Fibroblast of the aortic adventitia (primary cell): ENCODE measurements around the gene TSC22D2. TPM values are rescaled to one million over a fixed set of nuclear protein-coding genes. Genes with fewer than 3 reads are reported as not detected.
A peak's percentile ranks its signal among the peaks of the same experiment; 100 is the strongest.

ENCODE experiments used
- DNase-seq: peaks from one replicate; pipeline ENCODE4 v3.0.0-alpha.2; 2010; ENCODE audit warnings: low read depth
- H3K4me3 ChIP-seq: 2 replicates; pipeline ENCODE4 v1.5.1; 2011; ENCODE audit warnings: low read depth, mild to moderate bottlenecking, control low read depth, low read length, moderate library complexity
- total RNA-seq: library from RNA; depleted of rRNA; stranded (reverse); fragments of >200 nt; gene quantifications from 2 replicates; pipeline ENCODE4 v1.2.3, GENCODE V29; 2012; ENCODE audit warnings: low replicate concordance
- TF ChIP-seq, protein P1 (sequence below): IDR thresholded peaks from 2 replicates; pipeline ENCODE4 v1.5.1; 2011; ENCODE audit warnings: mild to moderate bottlenecking, low read length, control low read depth, inconsistent platforms; ENCODE audit not compliant: insufficient read depth

Gene TSC22D2
- total RNA-seq, 1 donor = 15.4 TPM

DNA sequence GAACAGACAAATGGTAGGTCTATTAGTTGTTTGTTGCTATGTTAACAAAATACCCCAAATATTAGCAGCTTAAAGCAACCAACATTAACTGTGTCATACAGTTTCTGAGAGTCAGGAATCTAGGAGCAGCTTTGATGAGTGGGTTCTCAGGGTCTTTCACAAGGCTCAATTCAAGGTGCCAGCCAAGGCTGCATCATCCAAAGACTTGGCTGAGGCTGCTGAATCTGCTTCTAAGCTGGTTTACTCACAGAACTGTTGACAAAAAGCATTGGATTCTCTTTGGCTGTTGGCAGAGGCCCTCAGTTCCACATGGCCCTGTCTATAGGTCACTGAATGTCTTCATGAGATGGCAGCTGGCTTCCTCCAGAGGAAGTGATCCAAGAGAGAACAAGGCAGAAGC, 40.3 kb upstream of the TSC22D2 start:
- DNase-seq = peak; percentile 28
- TF ChIP-seq, protein P1, sequence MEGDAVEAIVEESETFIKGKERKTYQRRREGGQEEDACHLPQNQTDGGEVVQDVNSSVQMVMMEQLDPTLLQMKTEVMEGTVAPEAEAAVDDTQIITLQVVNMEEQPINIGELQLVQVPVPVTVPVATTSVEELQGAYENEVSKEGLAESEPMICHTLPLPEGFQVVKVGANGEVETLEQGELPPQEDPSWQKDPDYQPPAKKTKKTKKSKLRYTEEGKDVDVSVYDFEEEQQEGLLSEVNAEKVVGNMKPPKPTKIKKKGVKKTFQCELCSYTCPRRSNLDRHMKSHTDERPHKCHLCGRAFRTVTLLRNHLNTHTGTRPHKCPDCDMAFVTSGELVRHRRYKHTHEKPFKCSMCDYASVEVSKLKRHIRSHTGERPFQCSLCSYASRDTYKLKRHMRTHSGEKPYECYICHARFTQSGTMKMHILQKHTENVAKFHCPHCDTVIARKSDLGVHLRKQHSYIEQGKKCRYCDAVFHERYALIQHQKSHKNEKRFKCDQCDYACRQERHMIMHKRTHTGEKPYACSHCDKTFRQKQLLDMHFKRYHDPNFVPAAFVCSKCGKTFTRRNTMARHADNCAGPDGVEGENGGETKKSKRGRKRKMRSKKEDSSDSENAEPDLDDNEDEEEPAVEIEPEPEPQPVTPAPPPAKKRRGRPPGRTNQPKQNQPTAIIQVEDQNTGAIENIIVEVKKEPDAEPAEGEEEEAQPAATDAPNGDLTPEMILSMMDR = no peak

DNA sequence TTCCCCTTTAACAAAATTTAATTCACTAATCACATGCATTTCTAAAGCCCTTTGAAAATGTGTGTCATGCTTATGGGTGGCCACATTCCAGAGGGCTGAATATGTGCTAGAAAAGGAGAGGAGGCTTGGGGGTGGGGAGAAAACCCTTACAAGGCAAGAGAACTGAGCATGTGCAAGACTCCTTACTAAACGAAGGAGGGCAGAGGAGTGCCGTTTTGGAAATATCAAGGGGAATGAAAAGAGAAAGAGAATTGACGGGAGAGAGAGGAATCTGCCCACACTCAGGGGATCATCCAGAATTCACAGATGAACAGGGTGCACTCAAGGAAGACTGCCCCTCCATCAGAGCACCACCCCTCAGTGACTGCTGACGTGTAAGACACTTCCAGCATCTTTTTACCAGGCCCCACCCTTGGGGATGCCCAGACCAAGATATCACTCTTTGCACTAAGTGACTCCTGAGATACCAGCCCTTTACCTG, 37.9 kb upstream of the TSC22D2 start:
- peak overlapping the region; percentile 63 for H3K4me3 ChIP-seq
- DNase-seq = peak; percentile 96
- TF ChIP-seq, protein P1 = peak; percentile 43

More for the DNA sequence above, 40.3 kb upstream of the TSC22D2 start:
- no peak overlapping the region for H3K4me3 ChIP-seq

- TF ChIP-seq, protein P1 = no peak
- peak; percentile 28 for DNase-seq
- peak overlapping the region; percentile 63 for H3K4me3 ChIP-seq
Measured at GRCh38 chr3:150370999-150371398, 37.1 kb upstream of the TSC22D2 start.

- peak; percentile 100 for DNase-seq
- TF ChIP-seq, protein P1 = no peak
- peak overlapping the region; percentile 63 for H3K4me3 ChIP-seq
Measured at GRCh38 chr3:150371741-150372254, 36.3 kb upstream of the TSC22D2 start.

DNA sequence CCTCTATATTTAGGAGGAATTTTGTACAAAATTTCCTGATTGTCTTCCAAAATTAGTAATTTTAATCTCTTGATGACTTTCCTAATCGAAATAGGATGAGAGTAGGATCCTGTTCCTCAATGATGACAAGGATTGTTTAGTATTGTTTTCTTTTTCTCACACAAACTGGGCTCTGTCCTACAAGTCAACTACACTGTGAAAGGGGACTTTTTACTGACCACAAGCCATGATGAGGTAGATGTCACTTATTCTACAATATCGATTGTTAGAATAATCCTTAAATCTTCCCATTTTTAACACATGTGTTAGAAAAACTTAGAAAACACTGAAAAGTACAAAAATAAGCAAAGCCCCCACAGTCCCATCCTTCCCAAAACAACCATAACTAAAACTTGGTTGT, 35.8 kb upstream of the TSC22D2 start:
- TF ChIP-seq, protein P1 = no peak
- no peak for DNase-seq
- no peak overlapping the region for H3K4me3 ChIP-seq

DNA sequence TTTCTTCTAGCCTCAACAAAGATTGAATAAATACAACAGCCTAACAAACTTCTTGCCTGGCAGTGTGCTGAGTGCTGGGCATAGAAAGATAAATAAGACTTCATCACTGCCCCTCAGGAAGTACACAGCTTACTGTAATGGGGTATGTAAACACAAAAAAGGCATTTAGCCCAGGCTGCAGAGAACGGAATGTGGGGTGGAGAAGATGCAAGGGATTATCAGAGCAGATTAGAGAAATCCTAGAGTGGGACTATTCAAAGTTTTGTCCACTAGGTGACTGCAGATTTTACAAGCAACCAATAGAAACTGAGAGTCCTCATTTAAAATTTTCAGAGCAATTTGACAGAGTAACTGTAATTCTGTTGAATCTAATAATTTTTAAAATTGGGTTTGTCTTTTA, 35.4 kb upstream of the TSC22D2 start:
- peak; percentile 42 for DNase-seq
- H3K4me3 ChIP-seq = no peak overlapping the region
- TF ChIP-seq, protein P1 = peak; percentile 43

DNA sequence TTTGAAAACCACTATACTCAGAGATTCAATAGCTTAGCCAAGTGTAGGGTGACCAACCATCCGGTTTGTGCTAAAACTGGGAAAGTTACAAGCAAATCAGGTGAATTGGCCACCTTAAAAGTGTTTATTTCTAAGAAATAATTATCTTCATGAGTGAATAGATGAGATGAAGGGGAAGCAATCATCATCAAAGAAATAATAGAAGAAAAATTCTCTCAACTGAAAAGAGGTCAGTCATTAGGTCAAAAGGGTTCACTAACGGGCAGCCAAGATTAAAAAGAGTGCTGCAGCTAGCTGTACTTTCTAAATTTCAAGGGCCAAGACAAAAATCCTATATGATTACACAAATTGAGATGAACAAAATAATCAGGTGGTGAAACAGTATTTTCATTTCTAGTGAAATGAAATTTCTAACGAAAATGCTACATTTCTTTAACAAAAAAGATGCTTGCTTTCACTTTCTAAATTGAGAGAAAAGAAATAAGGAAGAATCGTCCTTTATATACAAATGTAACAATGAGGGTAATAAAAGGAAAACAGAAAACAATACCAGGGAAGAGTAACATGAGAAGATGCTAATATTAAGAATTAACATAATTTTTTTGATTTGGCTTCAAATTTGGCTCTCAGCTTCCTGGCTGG, 34.7 kb upstream of the TSC22D2 start:
- DNase-seq = no peak
- TF ChIP-seq, protein P1 = no peak
- H3K4me3 ChIP-seq = no peak overlapping the region
